HG03135 (cell line): ENCODE measurements around the gene FUCA1.
"Not testable (repeated sequence)": the region's sequence is repeated elsewhere in the genome, so short reads cannot be mapped to it uniquely, and the experiment has no call there.

Source experiments
- ATAC-seq: cut with Tn5 transposase; IDR thresholded peaks from one replicate; pipeline ENCODE4 v1.9.1; 2021; ENCODE audit warnings: mild to moderate bottlenecking, moderate library complexity; ENCODE audit not compliant: unreplicated experiment

FUCA1 gene

GRCh38 chr1:23803674-23804073 is 64.4 kb downstream of the FUCA1 start:
- ATAC-seq = no peak

- not testable (repeated sequence) for ATAC-seq
Observed at GRCh38 chr1:23802809-23803342, 65.2 kb downstream of the FUCA1 start.

- ATAC-seq = no peak
Observed at GRCh38 chr1:23801876-23802275, 66.2 kb downstream of the FUCA1 start.

- no peak for ATAC-seq
Observed at GRCh38 chr1:23801338-23801748, 66.7 kb downstream of the FUCA1 start.

- peak; percentile 79 for ATAC-seq
Observed at GRCh38 chr1:23800400-23801337, 67.4 kb downstream of the FUCA1 start, which contains the start of gene GALE. Gene GALE (minus strand): TSS chr1:23800754. CDS start chr1:23799007, 1,747 bp downstream.

GRCh38 chr1:23799570-23800399 is 68.3 kb downstream of the FUCA1 start:
- peak; percentile 4 for ATAC-seq

- no peak for ATAC-seq
Observed at GRCh38 chr1:23799255-23799569, 68.9 kb downstream of the FUCA1 start.

- ATAC-seq = no peak
Observed at GRCh38 chr1:23798662-23799142, 69.4 kb downstream of the FUCA1 start.

GRCh38 chr1:23797478-23798448 is 70.3 kb downstream of the FUCA1 start:
- no peak for ATAC-seq

GRCh38 chr1:23796466-23797271 is 71.4 kb downstream of the FUCA1 start:
- ATAC-seq = no peak

GRCh38 chr1:23795676-23796465 is 72.2 kb downstream of the FUCA1 start:
- ATAC-seq = no peak
